Testis (tissue), 3 donors: Measurements from ENCODE around the gene SLC25A1. TPM values are rescaled to one million over a fixed set of nuclear protein-coding genes. Genes with fewer than 3 reads are reported as not detected.

Experiments used
- DNase-seq: peaks from one replicate; pipeline ENCODE4 v3.0.0-alpha.2; 2019
- H3K27ac ChIP-seq, 2 donors: fragments of 200-600 bp; sonication (generic); one replicate each; pipeline ENCODE4 v1.5.1; 2019
- H3K27me3 ChIP-seq: fragments of 200-600 bp; sonication (generic); one replicate; pipeline ENCODE4 v1.5.1; 2019
- H3K36me3 ChIP-seq: fragments of 200-600 bp; sonication (generic); one replicate; pipeline ENCODE4 v1.5.1; 2017; ENCODE audit warnings: low read depth; ENCODE audit errors: missing control alignments
- H3K4me1 ChIP-seq: fragments of 200-600 bp; sonication (generic); one replicate; pipeline ENCODE4 v1.5.1; 2019
- H3K4me3 ChIP-seq, 2 donors: fragments of 200-600 bp; sonication (generic); one replicate each; pipeline ENCODE4 v1.5.1; 2017 to 2019
- H3K9me3 ChIP-seq: fragments of 200-600 bp; sonication (generic); one replicate; pipeline ENCODE4 v1.5.1; 2017
- POLR2A ChIP-seq: fragments of 450-650 bp; IDR thresholded peaks from one replicate; pipeline ENCODE4 v1.6.1; 2017; ENCODE audit warnings: antibody characterized with exemption, mild to moderate bottlenecking, moderate library complexity
- WGBS, 2 donors: methylation state at CpG; one replicate each; pipeline ENCODE4 v1.1.5; 2018; 5-methylcytosine and 5-hydroxymethylcytosine counted together
- intact Hi-C: fragments of 100-400 bp; cut with DNase I; formaldehyde crosslinking; loops from one replicate; pipeline ENCODE4 v1.15.1; 2023; ENCODE audit warnings: low total_unique reads
- polyA plus RNA-seq: library from polyadenylated mRNA; stranded (reverse); fragments of 350-450 nt; fragmentation: Illumina TruSeq; extraction: RNeasy Lipid Tissue Mini Kit (QIAGEN cat#74804); gene quantifications from one replicate; pipeline ENCODE4 v1.2.3, GENCODE V29; 2014; ENCODE audit warnings: low read depth, low replicate concordance; ENCODE audit not compliant: insufficient read depth
- total RNA-seq, 2 donors: library from RNA; depleted of rRNA; stranded (reverse); fragments of >200 nt; gene quantifications; one replicate each; pipeline ENCODE4 v1.2.3, GENCODE V29; 2016
- TF ChIP-seq, protein P1 (sequence below), 3 experiments: fragments of 450-650 bp in 2 of 3; fragments of 200-600 bp in 1 of 3; sonication (generic) in 1 of 3; IDR thresholded peaks; one replicate each; pipeline ENCODE4 v1.5.1; 2016 to 2019; ENCODE audit warnings: antibody characterized with exemption in 3 of 3, mild to moderate bottlenecking in 2 of 3, moderate library complexity in 1 of 3

SLC25A1 gene
- total and polyA plus RNA-seq, 3 donors from 2014 or later, result 56.0 to 64.9 (median 61.7) TPM

- peaks cover 5% of the 10 kb centered on the region for H3K4me1 ChIP-seq
- no peak overlapping the region for H3K27ac ChIP-seq
- TF ChIP-seq, protein P1, sequence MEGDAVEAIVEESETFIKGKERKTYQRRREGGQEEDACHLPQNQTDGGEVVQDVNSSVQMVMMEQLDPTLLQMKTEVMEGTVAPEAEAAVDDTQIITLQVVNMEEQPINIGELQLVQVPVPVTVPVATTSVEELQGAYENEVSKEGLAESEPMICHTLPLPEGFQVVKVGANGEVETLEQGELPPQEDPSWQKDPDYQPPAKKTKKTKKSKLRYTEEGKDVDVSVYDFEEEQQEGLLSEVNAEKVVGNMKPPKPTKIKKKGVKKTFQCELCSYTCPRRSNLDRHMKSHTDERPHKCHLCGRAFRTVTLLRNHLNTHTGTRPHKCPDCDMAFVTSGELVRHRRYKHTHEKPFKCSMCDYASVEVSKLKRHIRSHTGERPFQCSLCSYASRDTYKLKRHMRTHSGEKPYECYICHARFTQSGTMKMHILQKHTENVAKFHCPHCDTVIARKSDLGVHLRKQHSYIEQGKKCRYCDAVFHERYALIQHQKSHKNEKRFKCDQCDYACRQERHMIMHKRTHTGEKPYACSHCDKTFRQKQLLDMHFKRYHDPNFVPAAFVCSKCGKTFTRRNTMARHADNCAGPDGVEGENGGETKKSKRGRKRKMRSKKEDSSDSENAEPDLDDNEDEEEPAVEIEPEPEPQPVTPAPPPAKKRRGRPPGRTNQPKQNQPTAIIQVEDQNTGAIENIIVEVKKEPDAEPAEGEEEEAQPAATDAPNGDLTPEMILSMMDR (IDR thresholded peaks at IDR 0.05), result no peak
- TF ChIP-seq POLR2A, result no peak
- H3K9me3 ChIP-seq, result no peaks in the 10 kb centered on the region
- no peaks in the 10 kb centered on the region for H3K27me3 ChIP-seq
- WGBS, 2 donors, result 67 to 90% methylated on average over 4 to 7 of the region's 7 CpGs
- no peaks in the 10 kb centered on the region for H3K36me3 ChIP-seq
- no peak overlapping the region for H3K4me3 ChIP-seq
- intact Hi-C loops, result no loop called here
- no peak for DNase-seq
Observed at GRCh38 chr22:19128009-19128401, 50.5 kb downstream of the SLC25A1 start.

DNA sequence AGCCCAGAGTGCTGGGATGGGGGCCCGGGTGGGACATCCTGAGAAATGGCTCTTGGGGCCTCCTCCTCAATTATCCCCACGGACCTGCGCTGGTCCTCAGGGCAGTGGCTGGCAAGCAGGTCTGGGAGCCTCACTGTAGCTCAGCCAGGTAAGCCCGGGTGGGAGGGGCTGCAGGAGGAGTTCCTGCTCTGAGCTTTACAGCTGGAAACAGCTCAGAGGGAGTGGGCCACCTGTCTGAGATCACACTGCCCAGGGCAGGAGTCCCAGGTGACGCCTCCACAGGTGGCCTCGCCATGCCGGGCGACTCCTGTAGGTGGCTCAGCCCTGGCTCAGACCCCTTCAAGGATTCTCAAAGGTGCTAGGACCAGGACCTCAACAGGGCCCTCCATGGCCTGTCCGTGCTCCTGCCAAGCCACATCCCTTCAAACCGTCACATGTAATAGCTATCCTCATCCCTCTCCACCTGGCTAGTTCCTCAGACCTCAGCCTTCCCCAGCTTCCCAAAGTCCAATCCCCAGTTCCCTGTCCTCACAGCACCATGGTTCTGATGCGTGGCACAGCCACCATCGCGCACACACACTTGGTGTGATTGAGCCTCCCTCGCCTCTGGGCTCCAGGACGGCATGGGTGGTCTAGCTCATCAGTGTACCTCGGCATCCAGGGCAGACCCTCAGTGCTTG lies 51.1 kb downstream of the SLC25A1 start:
- peaks cover 5% of the 10 kb centered on the region for H3K4me1 ChIP-seq
- TF ChIP-seq POLR2A, result no peak
- TF ChIP-seq, protein P1 (IDR thresholded peaks at IDR 0.05), result no peak
- WGBS, 2 donors, result 89 to 95% methylated on average over 13 to 16 of the region's 16 CpGs
- H3K27me3 ChIP-seq, result no peaks in the 10 kb centered on the region
- intact Hi-C loops, result no loop called here
- DNase-seq, result no peak
- H3K9me3 ChIP-seq, result no peaks in the 10 kb centered on the region
- H3K36me3 ChIP-seq, result no peaks in the 10 kb centered on the region
- H3K4me3 ChIP-seq, result no peak overlapping the region
- no peak overlapping the region for H3K27ac ChIP-seq

GRCh38 chr22:19126309-19127273 lies 51.9 kb downstream of the SLC25A1 start:
- Histone ChIP-seq H3K27ac (no peak overlapping the region), H3K4me3 (no peak overlapping the region), H3K9me3 (no peaks in the 10 kb centered on the region), H3K4me1 (peaks cover 5% of the 10 kb centered on the region), H3K27me3 (no peaks in the 10 kb centered on the region), H3K36me3 (no peaks in the 10 kb centered on the region)
- intact Hi-C loops, result no loop called here
- no peak for TF ChIP-seq POLR2A
- TF ChIP-seq, protein P1 (IDR thresholded peaks at IDR 0.05), result no peak
- no peak for DNase-seq
- WGBS, 2 donors, result 91 to 93% methylated on average over 15 to 19 of the region's 19 CpGs

Other genes starting within 250 kb of the SLC25A1 start
- 1 to 10 TPM; 5.6 to 7.4 TPM for gene PRODH, start 242.4 kb downstream of the SLC25A1 start, total RNA-seq
- gene PRODH, start 242.4 kb downstream of the SLC25A1 start, polyA plus RNA-seq, result 3.2 TPM
- gene DGCR2, start 56.3 kb downstream of the SLC25A1 start, total RNA-seq, result 100 to 1,000 TPM in 1 of 2 donors, 10 to 100 TPM in 1; 89.5 to 106 TPM
- gene DGCR2, start 56.3 kb downstream of the SLC25A1 start, polyA plus RNA-seq, result 64.6 TPM
- gene TSSK2, start 47.4 kb downstream of the SLC25A1 start, total RNA-seq, result 100 to 1,000 TPM in 1 of 2 donors, 10 to 100 TPM in 1; 66.0 to 188 TPM
- gene TSSK2, start 47.4 kb downstream of the SLC25A1 start, polyA plus RNA-seq, result 205 TPM
- 10 to 100 TPM; 27.4 to 38.0 TPM for gene ESS2, start 34.1 kb downstream of the SLC25A1 start, total RNA-seq
- gene ESS2, start 34.1 kb downstream of the SLC25A1 start, polyA plus RNA-seq, result 42.9 TPM
- 10 to 100 TPM; 15.3 to 16.0 TPM for gene GSC2, start 28.4 kb downstream of the SLC25A1 start, total RNA-seq
- 2.3 TPM for gene GSC2, start 28.4 kb downstream of the SLC25A1 start, polyA plus RNA-seq
- 10 to 100 TPM; 46.6 to 54.4 TPM for gene CLTCL1, start 113.0 kb upstream of the SLC25A1 start, total RNA-seq
- gene CLTCL1, start 113.0 kb upstream of the SLC25A1 start, polyA plus RNA-seq, result 107 TPM